Neural cell (in vitro differentiated cells): ENCODE results near the gene MUC5B. TPM values are rescaled to one million over a fixed set of nuclear protein-coding genes. Genes with fewer than 3 reads are reported as not detected.

Experiments
- H2AFZ ChIP-seq: fragments of 200-600, 300-800 bp; sonication (generic), shearing (Covaris generic); 2 replicates; pipeline ENCODE4 v1.6.0; 2014; ENCODE audit warnings: low read depth, mild to moderate bottlenecking, antibody characterized with exemption, low read length, moderate library complexity
- H3F3A ChIP-seq: fragments of 200-600 bp; shearing (Covaris generic); 2 replicates; pipeline ENCODE4 v1.6.1; 2016; ENCODE audit warnings: mild to moderate bottlenecking, moderate library complexity, mixed read lengths, antibody characterized with exemption, low read length; ENCODE audit not compliant: insufficient read depth, poor library complexity, severe bottlenecking
- H3K27ac ChIP-seq: fragments of 200-600, 300-800 bp; sonication (generic), shearing (Covaris generic); 2 replicates; pipeline ENCODE4 v1.5.1; 2014; ENCODE audit warnings: mild to moderate bottlenecking, low read length, moderate library complexity
- H3K27me3 ChIP-seq: fragments of 300-800, 200-600 bp; sonication (generic), shearing (Covaris generic); 2 replicates; pipeline ENCODE4 v1.6.0; 2014; ENCODE audit warnings: mild to moderate bottlenecking, low read depth, low read length, moderate library complexity; ENCODE audit not compliant: insufficient read depth
- H3K36me3 ChIP-seq: fragments of 300-800, 200-600 bp; sonication (generic), shearing (Covaris generic); 2 replicates; pipeline ENCODE4 v1.5.1; 2014; ENCODE audit warnings: mild to moderate bottlenecking, antibody characterized with exemption, low read length, moderate library complexity; ENCODE audit not compliant: insufficient read depth
- H3K4me2 ChIP-seq: fragments of 300-800, 200-600 bp; sonication (generic), shearing (Covaris generic); 2 replicates; pipeline ENCODE4 v1.6.0; 2014; ENCODE audit warnings: mild to moderate bottlenecking, low read length
- H3K4me3 ChIP-seq: fragments of 300-800, 200-600 bp; sonication (generic), shearing (Covaris generic); 2 replicates; pipeline ENCODE4 v1.5.1; 2014; ENCODE audit warnings: mild to moderate bottlenecking, low read length, moderate library complexity
- H3K79me2 ChIP-seq: fragments of 200-600 bp; shearing (Covaris generic); replicated peaks from 2 replicates; pipeline ENCODE4 v1.6.0; 2014; ENCODE audit warnings: mild to moderate bottlenecking, low read length, moderate library complexity; ENCODE audit not compliant: insufficient read depth
- H3K9ac ChIP-seq: fragments of 300-800, 200-600 bp; sonication (generic), shearing (Covaris generic); 2 replicates; pipeline ENCODE4 v1.6.1; 2016; ENCODE audit warnings: mild to moderate bottlenecking, low read length, mixed read lengths
- H3K9me2 ChIP-seq: fragments of 200-600 bp; shearing (Covaris generic); 2 replicates; pipeline ENCODE4 v1.6.1; 2016; ENCODE audit warnings: mild to moderate bottlenecking, low read length, mixed read lengths; ENCODE audit not compliant: insufficient read depth
- H3K9me3 ChIP-seq: fragments of 200-600, 300-800 bp; sonication (generic), shearing (Covaris generic); 2 replicates; pipeline ENCODE4 v1.6.1; 2016; ENCODE audit warnings: mild to moderate bottlenecking, mixed run types, low read length, moderate library complexity, mixed read lengths
- H4K20me1 ChIP-seq: fragments of 200-600 bp; shearing (Covaris generic); 2 replicates; pipeline ENCODE4 v1.6.1; 2016; ENCODE audit warnings: mild to moderate bottlenecking, mixed run types; ENCODE audit not compliant: insufficient read depth
- EP300 ChIP-seq: fragments of 450-650 bp; conservative IDR thresholded peaks from 2 replicates; pipeline ENCODE4 v1.6.1; 2014; ENCODE audit warnings: antibody characterized with exemption, mild to moderate bottlenecking, moderate library complexity; ENCODE audit not compliant: poor library complexity, severe bottlenecking
- EZH2 ChIP-seq: fragments of 200-600, 300-800 bp; shearing (Covaris generic), sonication (generic); IDR thresholded peaks from 2 replicates; pipeline ENCODE4 v1.6.1; 2014; ENCODE audit warnings: antibody characterized with exemption, low read length, borderline replicate concordance, mild to moderate bottlenecking; ENCODE audit not compliant: insufficient read depth, poor library complexity, severe bottlenecking
- MXI1 ChIP-seq: fragments of 450-650 bp; conservative IDR thresholded peaks from 2 replicates; pipeline ENCODE4 v1.6.1; 2014; ENCODE audit warnings: antibody characterized with exemption, mild to moderate bottlenecking; ENCODE audit not compliant: poor library complexity, severe bottlenecking
- POLR2AphosphoS5 ChIP-seq: IDR thresholded peaks from 2 replicates; pipeline ENCODE4 v1.6.1; 2012
- RAD21 ChIP-seq: fragments of 450-650 bp; conservative IDR thresholded peaks from 2 replicates; pipeline ENCODE4 v1.6.1; 2014; ENCODE audit warnings: antibody characterized with exemption, mild to moderate bottlenecking, moderate library complexity
- REST ChIP-seq: IDR thresholded peaks from 2 replicates; pipeline ENCODE4 v1.6.1; 2012; ENCODE audit warnings: borderline replicate concordance
- SMC3 ChIP-seq: fragments of 450-650 bp; conservative IDR thresholded peaks from 2 replicates; pipeline ENCODE4 v1.6.1; 2014; ENCODE audit warnings: antibody characterized with exemption, mild to moderate bottlenecking, moderate library complexity; ENCODE audit not compliant: poor library complexity
- TAF1 ChIP-seq: IDR thresholded peaks from 2 replicates; pipeline ENCODE4 v1.6.1; 2012; ENCODE audit warnings: low read depth
- polyA plus RNA-seq: library from polyadenylated mRNA; depleted of rRNA; stranded (reverse); fragments of >200 nt; gene quantifications from 2 replicates; pipeline ENCODE4 v1.2.3, GENCODE V29; 2014
- TF ChIP-seq, protein P1 (sequence below): fragments of 450-650 bp; IDR thresholded peaks from 2 replicates; pipeline ENCODE4 v1.5.1; 2014; ENCODE audit warnings: antibody characterized with exemption, mild to moderate bottlenecking, moderate library complexity; ENCODE audit not compliant: poor library complexity, severe bottlenecking

Gene MUC5B
- polyA plus RNA-seq, 1 donor from 2014 or later, result not detected

- Histone ChIP-seq H3K36me3 (no peaks in the 10 kb centered on the region), H3K9ac (no peak overlapping the region), H3K27ac (no peak overlapping the region), H3K27me3 (no peaks in the 10 kb centered on the region), H3K9me3 (no peaks in the 10 kb centered on the region), H3K79me2 (no peaks in the 10 kb centered on the region), H2AFZ (no peak overlapping the region), H3K4me3 (no peak overlapping the region), H3K9me2 (no peaks in the 10 kb centered on the region), H3K4me2 (no peak overlapping the region), H3F3A (no peaks in the 10 kb centered on the region), H4K20me1 (no peaks in the 10 kb centered on the region)
- TF ChIP-seq, protein P1, sequence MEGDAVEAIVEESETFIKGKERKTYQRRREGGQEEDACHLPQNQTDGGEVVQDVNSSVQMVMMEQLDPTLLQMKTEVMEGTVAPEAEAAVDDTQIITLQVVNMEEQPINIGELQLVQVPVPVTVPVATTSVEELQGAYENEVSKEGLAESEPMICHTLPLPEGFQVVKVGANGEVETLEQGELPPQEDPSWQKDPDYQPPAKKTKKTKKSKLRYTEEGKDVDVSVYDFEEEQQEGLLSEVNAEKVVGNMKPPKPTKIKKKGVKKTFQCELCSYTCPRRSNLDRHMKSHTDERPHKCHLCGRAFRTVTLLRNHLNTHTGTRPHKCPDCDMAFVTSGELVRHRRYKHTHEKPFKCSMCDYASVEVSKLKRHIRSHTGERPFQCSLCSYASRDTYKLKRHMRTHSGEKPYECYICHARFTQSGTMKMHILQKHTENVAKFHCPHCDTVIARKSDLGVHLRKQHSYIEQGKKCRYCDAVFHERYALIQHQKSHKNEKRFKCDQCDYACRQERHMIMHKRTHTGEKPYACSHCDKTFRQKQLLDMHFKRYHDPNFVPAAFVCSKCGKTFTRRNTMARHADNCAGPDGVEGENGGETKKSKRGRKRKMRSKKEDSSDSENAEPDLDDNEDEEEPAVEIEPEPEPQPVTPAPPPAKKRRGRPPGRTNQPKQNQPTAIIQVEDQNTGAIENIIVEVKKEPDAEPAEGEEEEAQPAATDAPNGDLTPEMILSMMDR, result no peak
- no peak for TF ChIP-seq RAD21
- TF ChIP-seq MXI1, result no peak
- TF ChIP-seq EP300, result no peak
- no peak for TF ChIP-seq EZH2
- TF ChIP-seq REST, result no peak
- TF ChIP-seq TAF1, result no peak
- TF ChIP-seq POLR2AphosphoS5, result no peak
- no peak for TF ChIP-seq SMC3
Observed at GRCh38 chr11:1203505-1204271, 19.2 kb upstream of the MUC5B start.

DNA sequence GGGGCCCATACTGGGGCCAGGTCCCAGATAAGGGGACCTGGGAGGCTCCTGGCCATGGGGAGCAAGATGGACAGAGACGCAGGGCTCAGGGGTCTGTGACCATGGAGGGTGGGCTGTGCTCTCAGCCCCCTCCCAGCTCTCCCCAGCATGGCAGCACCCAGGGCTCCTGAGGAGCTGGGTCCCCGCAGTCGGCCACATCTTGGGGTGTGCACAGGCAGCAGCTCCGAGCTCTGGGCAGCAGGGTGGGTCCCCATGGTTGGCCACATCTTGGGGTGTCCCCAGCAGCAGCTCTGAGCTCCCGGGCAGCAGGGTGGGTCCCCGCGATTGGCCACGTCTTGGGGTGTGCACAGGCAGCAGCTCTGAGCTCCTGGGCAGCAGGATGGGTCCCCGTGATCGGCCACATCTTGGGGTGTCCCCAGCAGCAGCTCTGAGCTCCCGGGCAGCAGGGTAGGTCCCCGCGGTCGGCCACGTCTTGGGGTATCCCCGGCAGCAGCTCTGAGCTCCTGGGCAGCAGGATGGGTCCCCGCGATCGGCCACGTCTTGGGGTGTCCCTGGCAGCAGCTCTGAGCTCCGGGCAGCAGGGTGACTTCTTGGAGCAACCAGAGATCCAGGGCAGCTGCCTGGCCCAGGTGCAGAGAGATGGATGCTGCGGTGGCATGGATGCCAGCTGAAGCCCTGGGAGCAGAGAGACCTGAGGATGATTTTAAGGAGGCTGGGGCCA is 18.3 kb upstream of the MUC5B start:
- Histone ChIP-seq H4K20me1 (no peaks in the 10 kb centered on the region), H3K9me2 (no peaks in the 10 kb centered on the region), H3K27me3 (no peaks in the 10 kb centered on the region), H3F3A (no peaks in the 10 kb centered on the region), H3K79me2 (no peaks in the 10 kb centered on the region), H3K4me2 (no peak overlapping the region), H3K36me3 (no peaks in the 10 kb centered on the region), H3K9me3 (no peaks in the 10 kb centered on the region), H3K9ac (no peak overlapping the region), H2AFZ (no peak overlapping the region), H3K27ac (no peak overlapping the region), H3K4me3 (no peak overlapping the region)
- TF ChIP-seq POLR2AphosphoS5 (no peak), RAD21 (no peak), TAF1 (no peak), MXI1 (no peak), EP300 (no peak), EZH2 (no peak), SMC3 (no peak), REST (no peak)
- TF ChIP-seq, protein P1, result no peak
